ENCODE data around the gene TLR8.

DNA sequence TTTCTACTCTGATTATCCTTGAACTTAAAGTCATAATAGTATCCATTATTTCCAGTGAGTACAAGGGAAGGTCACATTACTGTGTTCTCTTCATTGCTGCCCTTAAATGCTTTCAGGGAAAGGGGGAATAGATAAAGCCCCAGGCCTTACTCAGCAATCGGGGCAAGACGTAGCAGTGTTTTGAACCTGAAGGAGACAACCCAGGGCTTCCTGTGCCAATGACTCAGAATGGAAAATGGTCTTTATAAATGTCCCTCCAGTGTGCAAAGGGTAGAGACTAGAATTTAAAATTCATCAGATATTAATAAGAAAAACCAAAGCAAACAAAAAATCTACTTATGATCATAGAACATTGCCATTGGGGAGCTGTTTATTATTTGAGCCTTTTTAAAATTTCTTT lies 23.7 kb downstream of the TLR8 start:
- TF ChIP-seq RFX5 (IDR thresholded peaks at IDR 0.05; ENCODE audit: low read depth, low read length): no peak
- no peak for TF ChIP-seq EZH2 (IDR thresholded peaks at IDR 0.05; ENCODE audit: borderline replicate concordance, control insufficient read depth, low read depth, low read length)
- TF ChIP-seq, protein P1, sequence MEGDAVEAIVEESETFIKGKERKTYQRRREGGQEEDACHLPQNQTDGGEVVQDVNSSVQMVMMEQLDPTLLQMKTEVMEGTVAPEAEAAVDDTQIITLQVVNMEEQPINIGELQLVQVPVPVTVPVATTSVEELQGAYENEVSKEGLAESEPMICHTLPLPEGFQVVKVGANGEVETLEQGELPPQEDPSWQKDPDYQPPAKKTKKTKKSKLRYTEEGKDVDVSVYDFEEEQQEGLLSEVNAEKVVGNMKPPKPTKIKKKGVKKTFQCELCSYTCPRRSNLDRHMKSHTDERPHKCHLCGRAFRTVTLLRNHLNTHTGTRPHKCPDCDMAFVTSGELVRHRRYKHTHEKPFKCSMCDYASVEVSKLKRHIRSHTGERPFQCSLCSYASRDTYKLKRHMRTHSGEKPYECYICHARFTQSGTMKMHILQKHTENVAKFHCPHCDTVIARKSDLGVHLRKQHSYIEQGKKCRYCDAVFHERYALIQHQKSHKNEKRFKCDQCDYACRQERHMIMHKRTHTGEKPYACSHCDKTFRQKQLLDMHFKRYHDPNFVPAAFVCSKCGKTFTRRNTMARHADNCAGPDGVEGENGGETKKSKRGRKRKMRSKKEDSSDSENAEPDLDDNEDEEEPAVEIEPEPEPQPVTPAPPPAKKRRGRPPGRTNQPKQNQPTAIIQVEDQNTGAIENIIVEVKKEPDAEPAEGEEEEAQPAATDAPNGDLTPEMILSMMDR (IDR thresholded peaks at IDR 0.05 in 2 of 3, conservative IDR thresholded peaks at IDR 0.05 in 1 of 3; ENCODE audit: control insufficient read depth in 2 of 3, extremely low read depth in 1 of 3, insufficient read depth in 1 of 3, low read depth in 3 of 3, low read length in 3 of 3): no peak
- no peak for TF ChIP-seq POLR2AphosphoS5 (IDR thresholded peaks at IDR 0.05; ENCODE audit: low read length)
- no peak for TF ChIP-seq TARDBP (IDR thresholded peaks at IDR 0.05; ENCODE audit: borderline replicate concordance)
- no peak for TF ChIP-seq SIN3A (IDR thresholded peaks at IDR 0.05; ENCODE audit: low read depth, low read length)
- no peak for TF ChIP-seq ZNF207 (IDR thresholded peaks at IDR 0.05; ENCODE audit: borderline replicate concordance)
- TF ChIP-seq, protein P2, sequence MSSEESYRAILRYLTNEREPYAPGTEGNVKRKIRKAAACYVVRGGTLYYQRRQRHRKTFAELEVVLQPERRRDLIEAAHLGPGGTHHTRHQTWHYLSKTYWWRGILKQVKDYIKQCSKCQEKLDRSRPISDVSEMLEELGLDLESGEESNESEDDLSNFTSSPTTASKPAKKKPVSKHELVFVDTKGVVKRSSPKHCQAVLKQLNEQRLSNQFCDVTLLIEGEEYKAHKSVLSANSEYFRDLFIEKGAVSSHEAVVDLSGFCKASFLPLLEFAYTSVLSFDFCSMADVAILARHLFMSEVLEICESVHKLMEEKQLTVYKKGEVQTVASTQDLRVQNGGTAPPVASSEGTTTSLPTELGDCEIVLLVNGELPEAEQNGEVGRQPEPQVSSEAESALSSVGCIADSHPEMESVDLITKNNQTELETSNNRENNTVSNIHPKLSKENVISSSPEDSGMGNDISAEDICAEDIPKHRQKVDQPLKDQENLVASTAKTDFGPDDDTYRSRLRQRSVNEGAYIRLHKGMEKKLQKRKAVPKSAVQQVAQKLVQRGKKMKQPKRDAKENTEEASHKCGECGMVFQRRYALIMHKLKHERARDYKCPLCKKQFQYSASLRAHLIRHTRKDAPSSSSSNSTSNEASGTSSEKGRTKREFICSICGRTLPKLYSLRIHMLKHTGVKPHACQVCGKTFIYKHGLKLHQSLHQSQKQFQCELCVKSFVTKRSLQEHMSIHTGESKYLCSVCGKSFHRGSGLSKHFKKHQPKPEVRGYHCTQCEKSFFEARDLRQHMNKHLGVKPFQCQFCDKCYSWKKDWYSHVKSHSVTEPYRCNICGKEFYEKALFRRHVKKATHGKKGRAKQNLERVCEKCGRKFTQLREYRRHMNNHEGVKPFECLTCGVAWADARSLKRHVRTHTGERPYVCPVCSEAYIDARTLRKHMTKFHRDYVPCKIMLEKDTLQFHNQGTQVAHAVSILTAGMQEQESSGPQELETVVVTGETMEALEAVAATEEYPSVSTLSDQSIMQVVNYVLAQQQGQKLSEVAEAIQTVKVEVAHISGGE (CRISPR knock-in tag; IDR thresholded peaks at IDR 0.05): no peak
- no peak for TF ChIP-seq EP300 (IDR thresholded peaks at IDR 0.05; ENCODE audit: borderline replicate concordance in 1 of 2, control insufficient read depth in 1 of 2, low read depth in 2 of 2, low read length in 2 of 2)
